H1 (cell line): Measurements from ENCODE around the gene DDR2. TPM values are rescaled to one million over a fixed set of nuclear protein-coding genes. Genes with fewer than 3 reads are reported as not detected.

Source experiments
- EZH2 ChIP-seq: fragments of 200-600 bp; sonication (generic); IDR thresholded peaks from 2 replicates; pipeline ENCODE4 v1.7.1; 2012; ENCODE audit warnings: low read depth, mild to moderate bottlenecking, moderate library complexity, low read length, inconsistent platforms; ENCODE audit not compliant: severe bottlenecking
- HDAC2 ChIP-seq, 2 experiments: fragments of 300-600 bp in 1 of 2; sonication (generic) in 1 of 2; IDR thresholded peaks; 2 replicates each; pipeline ENCODE4 v1.6.1; 2011 to 2012; ENCODE audit warnings: low read depth in 2 of 2, low read length in 2 of 2, mild to moderate bottlenecking in 2 of 2, moderate library complexity in 2 of 2, borderline replicate concordance in 1 of 2, inconsistent platforms in 1 of 2
- JUN ChIP-seq: IDR thresholded peaks from 2 replicates; pipeline ENCODE4 v1.6.1; 2011; ENCODE audit warnings: low read depth, mild to moderate bottlenecking, improper control_type of control experiment, low read length
- SIN3A ChIP-seq, 2 experiments: IDR thresholded peaks in 1 of 2; conservative IDR thresholded peaks in 1 of 2; 2 replicates each; pipeline ENCODE4 v1.6.1; 2011 to 2012; ENCODE audit warnings: low read length in 2 of 2, improper control_type of control experiment in 1 of 2, low read depth in 1 of 2, mild to moderate bottlenecking in 1 of 2
- SP1 ChIP-seq: IDR thresholded peaks from 2 replicates; pipeline ENCODE4 v1.6.1; 2011; ENCODE audit warnings: low read depth, low read length
- TAF7 ChIP-seq: optimal IDR thresholded peaks from 2 replicates; pipeline ENCODE3; 2011; ENCODE audit warnings: low read depth, mild to moderate bottlenecking, inconsistent platforms, low read length, moderate library complexity, borderline replicate concordance
- polyA plus RNA-seq, 7 experiments: library from polyadenylated mRNA; depleted of rRNA in 3 of 7; stranded (reverse) in 5 of 7; unstranded in 2 of 7; fragments of >200 nt in 5 of 7; fragments of 200-250 nt in 2 of 7; gene quantifications; 1 replicate in 5 of 7; 2 replicates in 1 of 7; 4 replicates in 1 of 7; pipeline versions ENCODE4 v1.2.1 to v1.2.3, GENCODE V29; 2011 to 2013; ENCODE audit warnings: missing spikeins in 2 of 7, mixed read lengths in 2 of 7
- total RNA-seq: library from RNA; stranded (reverse); fragmentation: NEBNext Ultra II Directional; extraction: Animal tissue kit (Norgen Biotek cat#: 25700); gene quantifications from 2 replicates; pipeline ENCODE4 v1.2.1, GENCODE V29; 2021

The DDR2 gene
- total and polyA plus RNA-seq, 2 of the 8 experiments (the other 6 are each of a cell fraction or from before 2014, with no cell fraction given), result 1.00 to 2.1 TPM

- TF ChIP-seq TAF7 (no peak), HDAC2 (IDR thresholded peaks at IDR 0.05; ENCODE audit: borderline replicate concordance in 1 of 2, low read depth in 2 of 2, low read length in 2 of 2) (no peak), SIN3A (conservative IDR thresholded peaks at IDR 0.05 in 1 of 2, IDR thresholded peaks at IDR 0.05 in 1 of 2; ENCODE audit: low read depth in 1 of 2, low read length in 2 of 2) (no peak), EZH2 (no peak), JUN (no peak), SP1 (no peak)
These were observed 43.8 kb downstream of the DDR2 start (continued) for GRCh38 chr1:162676087-162676486.
